Heart left ventricle (tissue), 13 donors: ENCODE data around the gene ICAM5.

ENCODE experiments used
- CTCF ChIP-seq, 12 donors: fragments of 200-600 bp; sonication (generic) in 4 of 12; IDR thresholded peaks; one replicate each; pipeline versions ENCODE4 v1.5.0 to v1.8.0; 2018 to 2022; ENCODE audit warnings: antibody characterized with exemption in 12 of 12, mild to moderate bottlenecking in 5 of 12
- POLR2A ChIP-seq, 2 donors: fragments of 450-650 bp; IDR thresholded peaks; one replicate each; pipeline ENCODE4 v1.6.1; 2017; ENCODE audit warnings: antibody characterized with exemption in 2 of 2, mild to moderate bottlenecking in 2 of 2, moderate library complexity in 2 of 2
- donor health status: ischemic (EF 13 %, LVEDD 7.1; RV severe dilation, severe dysfunction).
- donor health status: DM: no; HTN: yes; CAD: no.
- donor health status: DM: no; HTN: no; CAD: no.
- donor health status: ischemic (EF 25% LVEDD 6.9; RV normal size, moderate dysfunction).
- donor health status: ischemic (EF 25% LVEDD 5.7; RV mildly dilated, moderate dysfunction).
- donor health status: ischemic (EF 35%, LVEDD 5.7; RV mildly dilated, moderate dysfunction).
- donor health status: nonischemic (EF 11% LVEDD 7.7; RV severe dilation, severe dysfunction).
- donor health status: DM: yes; HTN: yes; CAD: no.
- donor health status: PGD.
- donor health status: ischemic (EF 29% LVEDD 5.4; RV normal size, mild dysfunction).
- donor health status: nonischemic (EF 23%, LVEDD 6.1; RV moderate dilation, normal function).

- TF ChIP-seq CTCF (IDR thresholded peaks at IDR 0.05) = no peak
- no peak for TF ChIP-seq POLR2A (IDR thresholded peaks at IDR 0.05)
Observed at GRCh38 chr19:10286803-10287737, 2.7 kb upstream of the ICAM5 start, which contains the start of gene ICAM4.
